GM18520 (cell line): ENCODE measurements around the gene ARHGDIB.

ENCODE experiments used
- ATAC-seq: cut with Tn5 transposase; IDR thresholded peaks from one replicate; pipeline ENCODE4 v1.9.1; 2021; ENCODE audit not compliant: unreplicated experiment

Gene ARHGDIB

GRCh38 chr12:14934511-14934910 is 26.9 kb downstream of the ARHGDIB start:
- ATAC-seq: no peak

- ATAC-seq: no peak
Measured at GRCh38 chr12:14931791-14932560, 29.4 kb downstream of the ARHGDIB start.

GRCh38 chr12:14931359-14931758 is 30.0 kb downstream of the ARHGDIB start:
- no peak for ATAC-seq

GRCh38 chr12:14930299-14930698 is 31.1 kb downstream of the ARHGDIB start:
- no peak for ATAC-seq

GRCh38 chr12:14928931-14929330 is 32.5 kb downstream of the ARHGDIB start:
- ATAC-seq: no peak

GRCh38 chr12:14927267-14927666 is 34.1 kb downstream of the ARHGDIB start:
- ATAC-seq: no peak

GRCh38 chr12:14924541-14924940 is 36.9 kb downstream of the ARHGDIB start:
- no peak for ATAC-seq

GRCh38 chr12:14923944-14924343 is 37.5 kb downstream of the ARHGDIB start:
- no peak for ATAC-seq

- ATAC-seq: peak; percentile 29
Measured at GRCh38 chr12:14921218-14921617, 40.2 kb downstream of the ARHGDIB start.

GRCh38 chr12:14920475-14921126 is 40.8 kb downstream of the ARHGDIB start:
- ATAC-seq: peak; percentile 77

- ATAC-seq: no peak
Measured at GRCh38 chr12:14919455-14919854, 41.9 kb downstream of the ARHGDIB start.

- no peak for ATAC-seq
Measured at GRCh38 chr12:14915736-14916135, 45.7 kb downstream of the ARHGDIB start.

- no peak for ATAC-seq
Measured at GRCh38 chr12:14913381-14913781, 48.0 kb downstream of the ARHGDIB start.

GRCh38 chr12:14911131-14911530 is 50.3 kb downstream of the ARHGDIB start:
- ATAC-seq: no peak

GRCh38 chr12:14910090-14910915 is 51.1 kb downstream of the ARHGDIB start:
- ATAC-seq: no peak

- no peak for ATAC-seq
Measured at GRCh38 chr12:14907953-14908352, 53.4 kb downstream of the ARHGDIB start.

GRCh38 chr12:14906114-14906513 is 55.3 kb downstream of the ARHGDIB start:
- no peak for ATAC-seq

- ATAC-seq: no peak
Measured at GRCh38 chr12:14905269-14906004, 56.0 kb downstream of the ARHGDIB start.

- ATAC-seq: no peak
Measured at GRCh38 chr12:14904854-14905253, 56.5 kb downstream of the ARHGDIB start.

- ATAC-seq: no peak
Measured at GRCh38 chr12:14903386-14904098, 57.9 kb downstream of the ARHGDIB start.
